HG02938 (cell line): ENCODE data around the gene C2CD4C.
"Not testable (repeated sequence)": the region's sequence is repeated elsewhere in the genome, so short reads cannot be mapped to it uniquely, and the experiment has no call there.

Experiments used
- ATAC-seq: cut with Tn5 transposase; IDR thresholded peaks from one replicate; pipeline ENCODE4 v1.9.1; 2021; ENCODE audit warnings: mild to moderate bottlenecking, moderate library complexity; ENCODE audit not compliant: unreplicated experiment

The C2CD4C gene

GRCh38 chr19:384799-385169 lies 24.2 kb downstream of the C2CD4C start:
- no peak for ATAC-seq

GRCh38 chr19:383922-384798 lies 24.8 kb downstream of the C2CD4C start:
- no peak for ATAC-seq

- ATAC-seq: no peak
These were observed 25.9 kb downstream of the C2CD4C start for GRCh38 chr19:383040-383439.

- not testable (repeated sequence) for ATAC-seq
These were observed 26.4 kb downstream of the C2CD4C start for GRCh38 chr19:382578-382977.

GRCh38 chr19:381901-382300 lies 27.0 kb downstream of the C2CD4C start:
- ATAC-seq: not testable (repeated sequence)

- ATAC-seq: not testable (repeated sequence)
These were observed 28.2 kb downstream of the C2CD4C start for GRCh38 chr19:380618-381219.

GRCh38 chr19:379796-380195 lies 29.2 kb downstream of the C2CD4C start:
- ATAC-seq: no peak

- ATAC-seq: no peak
These were observed 30.2 kb downstream of the C2CD4C start for GRCh38 chr19:378706-379105.

GRCh38 chr19:377801-378581 lies 31.0 kb downstream of the C2CD4C start:
- ATAC-seq: no peak

GRCh38 chr19:376111-376470 lies 32.9 kb downstream of the C2CD4C start:
- no peak for ATAC-seq

- ATAC-seq: no peak
These were observed 33.4 kb downstream of the C2CD4C start for GRCh38 chr19:375395-376110.

GRCh38 chr19:374886-375235 lies 34.1 kb downstream of the C2CD4C start:
- ATAC-seq: no peak

GRCh38 chr19:374183-374885 lies 34.6 kb downstream of the C2CD4C start:
- ATAC-seq: no peak

- ATAC-seq: no peak
These were observed 35.4 kb downstream of the C2CD4C start for GRCh38 chr19:373391-374182.

GRCh38 chr19:372306-372890 lies 36.5 kb downstream of the C2CD4C start:
- no peak for ATAC-seq

GRCh38 chr19:371501-372168 lies 37.3 kb downstream of the C2CD4C start:
- ATAC-seq: no peak

- ATAC-seq: no peak
These were observed 38.2 kb downstream of the C2CD4C start for GRCh38 chr19:370641-371330.

- ATAC-seq: no peak
These were observed 39.1 kb downstream of the C2CD4C start for GRCh38 chr19:369876-370275.
